NB4 (cell line): Measurements from ENCODE around the gene NELFA.

Experiments
- CTCF ChIP-seq: IDR thresholded peaks from one replicate; pipeline ENCODE4 v1.5.1; 2012; ENCODE audit warnings: low read depth, low read length
- POLR2A ChIP-seq: IDR thresholded peaks from 2 replicates; pipeline ENCODE4 v1.6.1; 2011; ENCODE audit warnings: mild to moderate bottlenecking; ENCODE audit not compliant: insufficient read length; ENCODE audit errors: extremely low read depth

- TF ChIP-seq CTCF = no peak
- no peak for TF ChIP-seq POLR2A
These were observed 35.6 kb downstream of the NELFA start for GRCh38 chr4:1973218-1973617.
